Measurements from ENCODE around the gene CNKSR2. TPM values are rescaled to one million over a fixed set of nuclear protein-coding genes. Genes with fewer than 3 reads are reported as not detected.

CNKSR2 gene
- total RNA-seq, 1 donor from 2014 or later = 54.5 TPM

GRCh38 chrX:21490341-21490740 is 116.1 kb downstream of the CNKSR2 start:
- no peak for TF ChIP-seq EZH2 (IDR thresholded peaks at IDR 0.05)
- no peak overlapping the region for H2AFZ ChIP-seq (replicated peaks)
- no peak overlapping the region for H3K4me3 ChIP-seq
- H3K27ac ChIP-seq = no peak overlapping the region
- no peaks in the 10 kb centered on the region for H3K79me2 ChIP-seq (ENCODE audit: low read depth)
- peaks cover 3% of the 10 kb centered on the region for H3K9me3 ChIP-seq (ENCODE audit: low read depth)
- Mint-ChIP-seq H3K36me3 (no peaks in the 10 kb centered on the region), H3K9me3 (no peaks in the 10 kb centered on the region), H3K4me3 (no peak overlapping the region), H3K27ac (no peak overlapping the region), H3K4me1 (peaks cover 10% of the 10 kb centered on the region), H3K27me3 (ENCODE audit: insufficient read depth, low read depth) (no peaks in the 10 kb centered on the region)
- peaks cover 6% of the 10 kb centered on the region for H3K36me3 ChIP-seq
- peaks cover 3% of the 10 kb centered on the region for H4K20me1 ChIP-seq (ENCODE audit: low read depth)
- no peak overlapping the region for H3K4me2 ChIP-seq
- H3K27me3 ChIP-seq = no peaks in the 10 kb centered on the region
- no peaks in the 10 kb centered on the region for H3K4me1 ChIP-seq
- DNase-seq (ENCODE audit: low spot score) = no peak
- no peak overlapping the region for H3K9ac ChIP-seq
- H3F3A ChIP-seq (ENCODE audit: low read depth) = no peaks in the 10 kb centered on the region

GRCh38 chrX:21493226-21493830 is 119.1 kb downstream of the CNKSR2 start:
- H3K4me1 ChIP-seq = no peaks in the 10 kb centered on the region
- no peaks in the 10 kb centered on the region for H3F3A ChIP-seq (ENCODE audit: low read depth)
- H3K4me2 ChIP-seq = no peak overlapping the region
- H3K4me3 ChIP-seq = no peak overlapping the region
- H3K9me3 ChIP-seq (ENCODE audit: low read depth) = peaks cover under 1% of the 10 kb centered on the region
- DNase-seq (ENCODE audit: low spot score) = no peak
- H4K20me1 ChIP-seq (ENCODE audit: low read depth) = no peaks in the 10 kb centered on the region
- Mint-ChIP-seq H3K4me3 (no peak overlapping the region), H3K27me3 (ENCODE audit: insufficient read depth, low read depth) (no peaks in the 10 kb centered on the region), H3K9me3 (no peaks in the 10 kb centered on the region), H3K27ac (no peak overlapping the region), H3K36me3 (no peaks in the 10 kb centered on the region), H3K4me1 (peaks cover 6% of the 10 kb centered on the region)
- no peaks in the 10 kb centered on the region for H3K79me2 ChIP-seq (ENCODE audit: low read depth)
- H3K27ac ChIP-seq = no peak overlapping the region
- H2AFZ ChIP-seq (replicated peaks) = no peak overlapping the region
- peaks cover 6% of the 10 kb centered on the region for H3K36me3 ChIP-seq
- no peak for TF ChIP-seq CTCF (IDR thresholded peaks at IDR 0.05)
- no peak for TF ChIP-seq EZH2phosphoT487 (IDR thresholded peaks at IDR 0.05)
- TF ChIP-seq EZH2 (IDR thresholded peaks at IDR 0.05) = no peak
- H3K27me3 ChIP-seq = no peaks in the 10 kb centered on the region
- no peak overlapping the region for H3K9ac ChIP-seq

- no peak for TF ChIP-seq EZH2 (IDR thresholded peaks at IDR 0.05)
- no peak for TF ChIP-seq CTCF (IDR thresholded peaks at IDR 0.05)
- no peak for TF ChIP-seq EZH2phosphoT487 (IDR thresholded peaks at IDR 0.05)
- no peak overlapping the region for H3K27ac Mint-ChIP-seq
Observed at GRCh38 chrX:21503593-21503992, 129.4 kb downstream of the CNKSR2 start.

GRCh38 chrX:21509912-21510311 is 135.7 kb downstream of the CNKSR2 start:
- Histone ChIP-seq H3K27me3 (no peaks in the 10 kb centered on the region), H3K79me2 (ENCODE audit: low read depth) (no peaks in the 10 kb centered on the region), H3K27ac (no peak overlapping the region), H4K20me1 (ENCODE audit: low read depth) (no peaks in the 10 kb centered on the region), H3F3A (ENCODE audit: low read depth) (no peaks in the 10 kb centered on the region), H3K4me3 (no peak overlapping the region), H3K9me3 (ENCODE audit: low read depth) (peaks cover 6% of the 10 kb centered on the region), H3K4me2 (no peak overlapping the region), H3K9ac (no peak overlapping the region), H3K36me3 (no peaks in the 10 kb centered on the region), H3K4me1 (peaks cover 11% of the 10 kb centered on the region), H2AFZ (replicated peaks) (no peak overlapping the region)
- Mint-ChIP-seq H3K27ac (no peak overlapping the region), H3K36me3 (no peaks in the 10 kb centered on the region), H3K27me3 (ENCODE audit: insufficient read depth, low read depth) (no peaks in the 10 kb centered on the region), H3K4me3 (no peak overlapping the region), H3K4me1 (peaks cover 4% of the 10 kb centered on the region), H3K9me3 (no peaks in the 10 kb centered on the region)
- TF ChIP-seq EZH2 (IDR thresholded peaks at IDR 0.05) (no peak), CTCF (IDR thresholded peaks at IDR 0.05) (no peak), EZH2phosphoT487 (IDR thresholded peaks at IDR 0.05) (no peak)
- no peak for DNase-seq (ENCODE audit: low spot score)

More at GRCh38 chrX:21503593-21503992, 129.4 kb downstream of the CNKSR2 start:
- no peak for DNase-seq (ENCODE audit: low spot score)
- H3K27ac ChIP-seq = no peak overlapping the region
- no peak overlapping the region for H3K9ac ChIP-seq
- Mint-ChIP-seq H3K27me3 (ENCODE audit: insufficient read depth, low read depth) (no peaks in the 10 kb centered on the region), H3K4me3 (no peak overlapping the region), H3K36me3 (no peaks in the 10 kb centered on the region), H3K9me3 (no peaks in the 10 kb centered on the region), H3K4me1 (no peaks in the 10 kb centered on the region)
- H3K27me3 ChIP-seq = no peaks in the 10 kb centered on the region
- H3K36me3 ChIP-seq = no peaks in the 10 kb centered on the region
- no peaks in the 10 kb centered on the region for H3K4me1 ChIP-seq
- no peaks in the 10 kb centered on the region for H3K9me3 ChIP-seq (ENCODE audit: low read depth)
- no peak overlapping the region for H2AFZ ChIP-seq (replicated peaks)
- H3K4me2 ChIP-seq = no peak overlapping the region
- no peaks in the 10 kb centered on the region for H3K79me2 ChIP-seq (ENCODE audit: low read depth)
- H4K20me1 ChIP-seq (ENCODE audit: low read depth) = no peaks in the 10 kb centered on the region
- H3F3A ChIP-seq (ENCODE audit: low read depth) = no peaks in the 10 kb centered on the region
- H3K4me3 ChIP-seq = no peak overlapping the region

Measured in neural progenitor cell (in vitro differentiated cells).